ENCODE data around the gene OR2T33.

Gene OR2T33

DNA sequence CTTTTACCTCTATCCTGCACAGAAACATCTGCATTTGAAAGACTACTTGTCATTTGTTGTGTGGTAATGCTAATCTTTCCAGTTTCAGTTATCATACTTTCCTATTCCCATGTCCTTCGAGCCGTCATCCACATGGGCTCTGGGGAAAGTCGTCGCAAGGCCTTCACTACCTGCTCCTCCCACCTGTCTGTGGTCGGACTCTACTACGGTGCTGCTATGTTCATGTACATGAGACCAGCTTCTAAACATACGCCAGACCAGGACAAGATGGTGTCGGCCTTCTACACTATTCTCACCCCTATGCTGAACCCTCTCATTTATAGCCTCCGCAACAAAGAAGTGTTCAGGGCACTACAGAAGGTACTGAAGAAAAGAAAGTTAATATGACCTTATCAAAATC, 38.3 kb downstream of the OR2T33 start:
- Histone ChIP-seq H3K4me1 (ENCODE audit: control insufficient read depth, insufficient read depth, low read length) (no peaks in the 10 kb centered on the region), H3K4me3 (ENCODE audit: low read length) (no peak overlapping the region), H3K36me3 (ENCODE audit: control insufficient read depth, insufficient read depth, low read length) (no peaks in the 10 kb centered on the region), H3K9me3 (ENCODE audit: control insufficient read depth, low read length) (no peaks in the 10 kb centered on the region), H3K27me3 (ENCODE audit: control insufficient read depth, insufficient read depth, low read length) (no peaks in the 10 kb centered on the region), H3K9ac (ENCODE audit: low read length) (no peak overlapping the region)

DNA sequence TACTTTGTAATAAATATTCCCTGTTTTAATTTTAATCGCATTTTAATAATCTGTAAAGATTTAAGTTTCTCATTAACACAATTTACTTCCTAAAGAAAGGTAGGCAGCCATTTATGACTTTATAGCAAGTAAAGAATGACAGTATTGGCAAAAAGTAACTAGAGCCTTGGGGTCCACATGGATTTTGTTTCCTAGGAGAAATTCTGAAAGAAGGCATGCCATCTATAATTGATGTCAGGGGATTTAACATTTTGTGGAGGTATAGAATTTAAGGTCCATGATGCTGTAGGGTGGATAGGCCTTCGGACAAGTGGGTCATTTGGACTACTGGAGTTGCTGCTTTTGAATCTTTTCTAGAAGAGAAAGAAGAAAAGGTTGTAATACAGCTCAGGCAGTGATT, 46.7 kb downstream of the OR2T33 start, which contains the start of gene OR2M4:
TSS of gene OR2M4 (plus strand) at position 301 of the 400 bp plus-strand sequence. CDS start 7,512 bp downstream, outside the sequence.
- Histone ChIP-seq H3K4me1 (ENCODE audit: control insufficient read depth, insufficient read depth, low read length) (no peaks in the 10 kb centered on the region), H3K9me3 (ENCODE audit: control insufficient read depth, low read length) (no peaks in the 10 kb centered on the region), H3K4me3 (ENCODE audit: low read length) (no peak within 1 kb of the TSS), H3K9ac (ENCODE audit: low read length) (no peak within 1 kb of the TSS), H3K36me3 (ENCODE audit: control insufficient read depth, insufficient read depth, low read length) (no peaks in the 10 kb centered on the region), H3K27me3 (ENCODE audit: control insufficient read depth, insufficient read depth, low read length) (no peaks in the 10 kb centered on the region)

DNA sequence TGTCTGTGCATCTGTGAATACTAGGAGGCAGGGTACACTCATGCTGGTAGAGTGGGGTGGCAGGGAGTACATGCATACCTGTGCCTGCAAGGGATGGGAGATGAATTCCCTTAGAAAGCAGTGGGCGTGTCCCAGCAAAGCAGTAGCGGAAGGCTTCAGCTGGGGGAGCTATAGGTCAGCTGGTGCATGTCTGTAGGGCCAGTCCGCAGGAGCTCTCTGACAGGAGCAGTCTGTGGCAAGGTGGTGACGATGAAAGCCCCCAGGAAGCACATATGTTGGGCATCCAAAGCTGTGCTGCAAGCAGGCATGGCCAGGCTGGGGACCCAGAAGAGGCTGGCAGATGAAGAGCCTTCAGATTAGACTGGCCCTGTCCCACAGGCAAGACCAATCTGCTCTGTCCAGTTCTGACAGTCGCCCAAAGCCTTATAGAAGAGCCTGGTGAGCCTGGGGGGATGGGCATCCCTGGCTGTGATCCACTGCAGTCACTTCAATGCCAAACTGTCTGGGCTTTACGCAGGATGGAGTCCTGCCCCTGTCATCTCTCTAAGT, 48.3 kb downstream of the OR2T33 start:
- Histone ChIP-seq H3K4me3 (ENCODE audit: low read length) (no peak overlapping the region), H3K36me3 (ENCODE audit: control insufficient read depth, insufficient read depth, low read length) (no peaks in the 10 kb centered on the region), H3K9ac (ENCODE audit: low read length) (no peak overlapping the region), H3K27me3 (ENCODE audit: control insufficient read depth, insufficient read depth, low read length) (no peaks in the 10 kb centered on the region), H3K4me1 (ENCODE audit: control insufficient read depth, insufficient read depth, low read length) (no peaks in the 10 kb centered on the region), H3K9me3 (ENCODE audit: control insufficient read depth, low read length) (no peaks in the 10 kb centered on the region)

DNA sequence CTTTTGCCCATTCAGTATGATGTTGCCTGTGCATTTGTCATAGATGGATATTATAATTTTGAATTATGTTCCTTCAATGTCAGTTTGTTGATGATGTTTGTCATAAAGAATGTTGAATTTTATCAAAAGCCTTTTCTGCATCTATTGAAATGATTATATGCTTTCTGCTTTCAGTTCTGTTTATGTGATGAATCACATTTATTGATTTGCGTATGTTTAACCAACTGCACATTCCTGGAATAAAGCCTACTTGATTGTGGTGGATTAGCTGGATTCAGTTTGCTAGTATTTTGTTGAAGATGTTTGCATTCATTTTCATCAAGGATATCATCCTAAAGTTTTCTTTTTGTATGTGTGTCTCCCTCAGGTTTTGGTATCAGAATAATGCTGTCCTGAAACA, 52.2 kb downstream of the OR2T33 start:
- Histone ChIP-seq H3K9me3 (ENCODE audit: control insufficient read depth, low read length) (no peaks in the 10 kb centered on the region), H3K4me3 (ENCODE audit: low read length) (no peak overlapping the region), H3K4me1 (ENCODE audit: control insufficient read depth, insufficient read depth, low read length) (no peaks in the 10 kb centered on the region), H3K9ac (ENCODE audit: low read length) (no peak overlapping the region), H3K36me3 (ENCODE audit: control insufficient read depth, insufficient read depth, low read length) (no peaks in the 10 kb centered on the region), H3K27me3 (ENCODE audit: control insufficient read depth, insufficient read depth, low read length) (no peaks in the 10 kb centered on the region)
